TTC549 (cell line): ENCODE measurements around the gene HOXA5.

Experiments
- FAIRE-seq: peaks from 2 replicates; lab custom pipeline; 2012; peaks lifted over from hg19 to GRCh38; lab: Jason Lieb, UNC

Gene HOXA5

DNA sequence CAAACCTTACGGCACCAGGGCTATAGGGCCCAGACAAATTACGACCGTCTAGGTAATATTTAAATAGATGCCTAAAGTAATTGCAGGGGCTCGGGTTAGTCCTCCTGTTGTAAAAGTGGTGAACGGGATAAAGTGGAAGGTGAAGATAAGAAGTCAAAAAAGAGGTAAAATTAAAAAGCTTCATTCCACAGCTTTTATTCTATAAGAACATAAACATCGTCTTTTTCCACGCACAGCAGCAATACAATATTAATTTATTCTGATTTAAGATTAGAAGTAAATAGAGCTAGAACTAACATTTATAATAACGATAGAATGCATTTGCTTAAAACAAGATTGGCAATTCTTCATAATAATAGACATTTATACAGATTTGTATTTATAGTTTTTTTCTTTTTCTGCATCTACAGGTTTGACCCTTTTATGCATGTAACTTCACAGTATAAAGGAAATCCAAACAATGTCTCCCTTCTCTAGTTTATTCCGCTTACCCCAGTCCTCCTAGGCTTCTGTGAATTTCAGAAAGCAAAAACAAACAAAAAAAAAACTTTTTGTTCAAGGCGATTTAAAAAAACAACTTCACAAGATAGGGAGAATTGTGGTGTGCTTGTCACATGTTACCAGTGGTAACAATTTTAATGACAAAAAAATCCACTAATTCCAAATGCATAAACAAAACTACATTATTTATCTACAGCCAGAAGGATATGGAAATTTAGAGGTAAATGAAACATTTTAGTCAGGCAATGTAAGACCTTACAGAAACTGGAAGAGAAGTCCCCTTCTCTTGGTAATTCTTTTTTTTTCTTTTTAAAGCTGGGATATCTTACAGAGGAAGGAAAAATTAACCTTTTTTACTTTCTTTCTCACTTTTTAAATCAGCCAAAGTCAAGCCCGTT is 27.2 kb upstream of the HOXA5 start:
- peak; percentile 49 for FAIRE-seq

DNA sequence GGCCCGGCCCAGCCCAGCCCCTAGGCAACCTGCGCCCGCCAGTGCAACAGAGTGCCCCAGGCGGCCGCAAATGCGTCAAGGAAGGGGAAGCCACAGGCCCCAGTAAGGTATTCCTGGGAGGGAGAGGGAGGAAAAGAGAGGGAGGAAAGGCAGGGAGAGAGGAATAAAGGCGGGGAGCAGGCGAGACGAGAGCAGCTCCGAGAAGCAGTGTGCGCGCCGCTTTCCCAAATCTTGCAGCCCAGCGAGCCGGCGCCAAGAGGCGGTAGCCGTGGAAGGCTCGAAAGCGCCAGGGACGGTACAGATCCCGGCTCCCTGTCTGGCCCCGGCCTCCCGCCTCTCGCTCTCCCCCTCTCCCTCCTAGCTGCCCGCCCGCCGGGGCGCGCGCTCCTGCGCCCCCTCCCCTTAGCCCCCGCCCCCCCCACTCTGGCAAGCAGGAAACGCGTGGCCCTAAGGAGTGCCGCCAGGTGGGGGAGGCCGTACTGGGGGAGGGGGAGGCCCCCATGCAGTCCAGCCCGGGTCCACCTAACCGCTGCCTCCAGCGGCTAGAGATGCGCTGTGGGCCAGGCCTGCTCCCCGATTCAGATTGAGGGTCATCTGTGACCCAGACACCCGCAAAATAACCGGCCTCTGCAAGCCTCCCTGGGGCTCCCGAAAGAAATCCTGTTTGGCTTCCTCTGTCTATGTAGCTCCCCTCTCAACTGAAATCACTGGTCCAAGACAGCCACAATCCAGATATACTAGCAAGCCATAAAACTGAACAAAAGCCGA is 26.4 kb upstream of the HOXA5 start:
- FAIRE-seq = no peak

DNA sequence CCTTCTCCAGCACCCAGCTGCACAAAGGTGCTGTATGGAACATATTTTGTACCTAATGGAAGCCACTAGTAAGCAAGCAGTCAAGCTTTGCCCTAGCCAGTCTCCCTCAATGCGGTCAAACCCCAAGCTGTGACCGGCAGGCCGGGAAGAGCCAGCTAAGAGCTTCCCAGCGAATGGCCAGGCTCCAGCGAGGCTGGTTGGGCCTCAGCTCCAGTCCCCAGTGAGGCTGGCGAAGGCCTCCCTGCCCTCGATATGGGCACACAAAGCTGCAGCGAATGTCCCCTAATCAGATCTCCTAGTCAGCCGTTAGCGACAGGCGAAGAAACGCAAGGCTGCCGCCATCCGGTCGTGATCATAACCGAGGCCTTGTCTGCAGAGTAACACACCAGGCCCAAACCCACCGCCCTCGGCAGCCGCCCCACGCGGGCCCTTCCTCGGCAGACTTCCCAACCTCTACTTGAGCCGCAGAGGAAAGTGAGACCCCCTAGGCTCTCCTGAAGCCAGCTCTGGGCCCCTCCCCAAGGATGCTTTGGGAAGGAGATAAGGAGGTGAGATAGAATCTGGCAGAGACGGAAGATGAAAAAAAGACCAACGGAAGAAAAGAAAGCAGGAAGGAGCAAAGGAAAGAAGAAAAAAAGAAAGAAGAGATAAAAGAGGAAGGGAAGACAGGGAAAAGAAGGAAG is 24.9 kb upstream of the HOXA5 start:
- FAIRE-seq = no peak

DNA sequence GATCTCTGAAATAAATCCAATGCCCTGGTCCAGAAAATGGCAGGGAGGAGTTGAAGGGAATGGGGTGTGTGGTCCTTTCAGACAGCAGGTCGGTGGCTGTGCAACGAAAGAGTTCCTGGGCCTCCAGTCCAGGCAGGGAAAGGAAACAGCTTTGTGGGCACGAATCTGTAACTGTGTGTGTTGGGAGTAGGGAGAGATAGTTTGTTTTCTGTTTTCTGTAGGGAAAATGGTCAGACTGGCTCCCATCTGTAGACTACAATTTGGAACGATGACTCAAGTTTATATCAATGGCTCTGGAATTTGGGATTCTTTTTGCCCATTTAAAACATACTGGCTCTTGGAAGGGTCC is 24.4 kb upstream of the HOXA5 start:
- FAIRE-seq = no peak

DNA sequence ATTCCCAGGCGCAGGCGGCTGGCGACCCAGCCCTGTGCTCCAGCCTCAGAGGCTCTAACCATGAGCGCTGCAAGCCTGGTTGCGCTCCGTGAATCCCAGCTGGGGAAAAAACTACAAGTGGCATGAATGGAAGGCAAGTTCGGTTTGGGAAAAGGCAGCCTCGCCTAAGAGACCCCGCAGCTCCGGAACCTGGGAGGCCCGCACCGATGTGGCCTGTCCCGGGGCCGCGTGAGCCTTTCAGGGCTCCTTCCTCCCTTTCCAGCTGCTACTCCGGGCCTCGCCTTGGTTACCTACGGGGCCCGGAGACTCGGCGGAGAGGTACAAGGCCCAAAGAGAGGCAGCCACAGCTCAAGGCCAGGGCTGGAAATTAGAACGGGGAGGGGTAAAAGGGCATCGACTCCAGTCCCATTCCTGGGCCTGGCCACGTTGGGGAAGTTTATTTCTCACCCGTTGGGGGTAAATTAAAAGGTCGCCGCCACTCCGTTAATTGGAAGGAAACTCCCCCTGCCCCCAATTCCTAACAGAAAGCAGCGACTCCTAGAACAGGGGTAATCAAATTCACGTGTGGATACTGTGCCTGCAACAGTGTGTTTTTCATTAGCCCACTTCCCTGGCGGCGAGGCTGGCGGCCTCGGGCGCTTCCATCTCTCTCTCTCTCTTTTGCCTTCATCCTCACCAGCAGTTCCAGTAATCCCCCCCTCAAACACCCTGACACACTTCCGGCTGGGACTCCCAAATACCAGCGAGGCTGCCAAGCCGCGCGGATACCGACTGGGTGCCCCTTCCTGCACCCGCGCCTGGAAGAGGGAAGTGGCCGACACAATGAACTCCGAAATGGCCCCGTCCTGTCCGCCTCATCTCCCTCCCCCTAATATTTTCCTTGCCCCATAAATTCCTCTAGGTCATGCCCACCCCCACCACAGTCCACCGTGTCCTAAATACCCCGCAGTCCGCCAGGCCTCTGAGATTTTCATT is 23.3 kb upstream of the HOXA5 start:
- FAIRE-seq = no peak

DNA sequence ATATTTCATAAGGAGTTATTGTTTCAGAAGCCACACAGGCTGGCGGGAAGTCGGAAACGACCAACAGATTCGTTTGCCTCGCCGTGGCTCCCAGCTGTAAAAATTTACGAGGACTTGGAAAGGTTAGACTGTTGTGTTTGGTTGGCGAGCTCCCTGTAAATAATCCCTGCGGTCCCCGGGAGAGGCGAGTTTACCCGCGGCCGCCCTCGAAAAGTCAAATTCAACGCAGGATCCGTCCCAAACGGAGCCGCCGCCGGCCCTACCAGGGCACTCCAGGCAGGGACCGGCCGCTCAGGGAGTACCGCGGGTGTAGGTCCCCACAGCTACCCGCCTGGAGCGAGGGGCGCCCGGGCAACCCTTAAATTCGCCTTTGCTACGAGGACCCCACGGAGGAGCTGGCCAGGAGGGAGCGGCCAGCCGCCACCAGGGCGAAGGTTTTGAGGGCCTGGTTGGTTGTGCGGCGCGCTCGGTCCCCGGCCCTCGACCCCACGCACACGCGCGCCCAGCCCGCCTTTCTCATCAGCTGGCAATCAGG is 22.6 kb upstream of the HOXA5 start:
- no peak for FAIRE-seq

DNA sequence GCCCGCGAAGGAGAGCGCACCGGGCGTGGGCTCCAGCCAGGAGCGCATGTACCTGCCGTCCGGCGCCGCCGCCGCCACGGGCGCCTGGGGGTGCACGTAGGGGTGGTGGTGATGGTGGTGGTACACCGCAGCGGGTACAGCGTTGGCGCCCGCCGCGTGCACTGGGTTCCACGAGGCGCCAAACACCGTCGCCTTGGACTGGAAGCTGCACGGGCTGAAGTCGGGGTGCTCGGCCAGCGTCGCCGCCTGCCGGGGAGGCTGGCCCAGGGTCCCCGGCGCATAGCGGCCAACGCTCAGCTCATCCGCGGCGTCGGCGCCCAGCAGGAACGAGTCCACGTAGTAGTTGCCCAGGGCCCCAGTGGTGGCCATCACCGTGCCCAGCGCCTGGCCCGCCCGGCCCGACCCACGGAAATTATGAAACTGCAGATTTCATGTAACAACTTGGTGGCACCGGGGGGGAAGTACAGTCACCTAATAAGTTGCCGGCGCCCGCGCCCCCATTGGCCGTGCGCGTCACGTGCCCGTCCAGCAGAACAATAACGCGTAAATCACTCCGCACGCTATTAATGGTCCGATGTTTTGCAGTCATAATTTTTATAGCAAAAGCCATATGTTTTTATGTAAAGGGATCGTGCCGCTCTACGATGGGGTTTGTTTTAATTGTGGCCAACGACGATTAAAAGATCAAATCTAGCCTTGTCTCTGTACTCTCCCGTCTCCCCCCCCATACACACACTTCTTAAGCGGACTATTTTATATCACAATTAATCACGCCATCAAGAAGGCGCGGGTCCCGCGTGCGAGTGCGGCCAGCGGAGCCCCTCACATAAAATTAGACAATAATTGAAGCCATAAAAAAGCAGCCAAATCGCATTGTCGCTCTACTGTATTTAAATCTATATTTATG is 21.9 kb upstream of the HOXA5 start, which contains the start of gene HOXA9:
Gene HOXA9 (minus strand): TSS at position 449 of the 907 bp plus-strand sequence. CDS start 80 bp downstream, at position 369.
- FAIRE-seq = no peak

DNA sequence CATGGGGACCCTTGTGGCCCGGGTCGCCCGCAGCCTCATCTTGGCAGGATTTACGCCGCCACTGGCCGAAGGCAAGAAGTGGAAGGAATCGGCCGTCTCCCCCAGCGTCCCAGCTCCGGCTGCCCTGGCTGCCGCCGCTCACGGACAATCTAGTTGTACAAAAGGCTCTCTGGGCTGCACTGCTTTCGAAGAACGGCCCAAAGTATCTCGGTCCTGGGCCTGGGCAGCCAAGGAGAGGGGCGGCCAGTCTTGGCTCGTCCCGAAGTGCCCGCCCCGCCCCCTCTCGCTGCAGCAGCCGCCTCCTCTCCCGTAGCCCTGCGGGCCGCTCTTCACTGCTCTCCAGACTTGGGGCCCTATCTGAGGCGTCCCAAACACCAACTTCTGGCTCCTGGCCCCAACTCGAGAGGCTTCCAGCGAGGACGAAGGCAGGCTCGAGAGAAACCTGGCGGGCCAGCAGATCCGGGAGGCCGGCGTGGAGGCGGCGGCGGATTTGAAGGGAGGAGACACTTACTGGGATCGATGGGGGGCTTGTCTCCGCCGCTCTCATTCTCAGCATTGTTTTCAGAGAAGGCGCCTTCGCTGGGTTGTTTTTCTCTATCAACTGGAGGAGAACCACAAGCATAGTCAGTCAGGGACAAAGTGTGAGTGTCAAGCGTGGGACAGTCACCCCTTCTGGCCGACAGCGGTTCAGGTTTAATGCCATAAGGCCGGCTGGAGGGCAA is 21.0 kb upstream of the HOXA5 start:
- no peak for FAIRE-seq

DNA sequence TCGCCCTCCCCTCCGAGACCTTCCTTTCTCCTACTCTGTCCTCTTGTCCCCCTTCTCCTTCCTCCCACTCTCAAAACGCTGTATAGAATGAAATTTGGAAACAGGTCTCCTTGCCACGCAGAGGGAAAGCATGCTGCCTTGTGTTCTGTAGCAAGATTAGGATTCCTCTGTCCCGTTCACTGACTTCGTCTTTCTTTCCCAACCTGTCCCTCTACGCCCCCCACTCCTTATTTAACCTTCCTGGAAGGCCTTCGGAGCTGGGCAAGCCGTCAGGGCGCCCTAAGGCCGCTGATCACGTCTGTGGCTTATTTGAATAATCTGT is 20.5 kb upstream of the HOXA5 start:
- no peak for FAIRE-seq

DNA sequence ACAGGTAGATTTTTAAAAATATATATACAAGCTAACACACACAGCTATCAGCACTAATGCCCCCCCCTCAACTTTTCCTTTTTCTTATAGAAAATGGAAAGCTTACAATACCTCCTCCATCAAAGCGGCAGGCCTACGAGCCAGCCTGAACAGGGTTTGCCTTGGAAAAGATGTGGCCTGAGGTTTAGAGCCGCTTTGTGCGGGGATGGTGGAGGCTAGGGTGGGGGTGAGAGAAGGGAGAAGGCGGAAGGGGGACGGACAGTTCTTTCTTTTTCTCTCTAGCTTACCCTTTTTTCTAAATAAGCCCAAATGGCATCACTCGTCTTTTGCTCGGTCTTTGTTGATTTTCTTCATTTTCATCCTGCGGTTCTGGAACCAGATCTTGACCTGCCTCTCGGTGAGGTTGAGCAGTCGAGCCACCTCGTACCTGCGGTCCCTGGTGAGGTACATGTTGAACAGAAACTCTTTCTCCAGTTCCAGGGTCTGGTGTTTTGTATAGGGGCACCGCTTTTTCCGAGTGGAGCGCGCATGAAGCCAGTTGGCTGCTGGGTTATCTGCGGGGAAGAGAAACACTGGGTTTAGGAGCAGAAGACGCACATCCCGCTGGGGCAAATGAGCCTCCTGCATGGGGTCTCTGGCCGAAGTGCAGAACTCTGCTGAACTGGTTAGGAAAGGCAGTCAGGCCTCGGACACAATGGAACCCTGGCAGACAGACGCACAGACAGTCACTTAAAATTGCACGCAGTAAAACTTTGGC is 20.0 kb upstream of the HOXA5 start:
- FAIRE-seq = no peak

DNA sequence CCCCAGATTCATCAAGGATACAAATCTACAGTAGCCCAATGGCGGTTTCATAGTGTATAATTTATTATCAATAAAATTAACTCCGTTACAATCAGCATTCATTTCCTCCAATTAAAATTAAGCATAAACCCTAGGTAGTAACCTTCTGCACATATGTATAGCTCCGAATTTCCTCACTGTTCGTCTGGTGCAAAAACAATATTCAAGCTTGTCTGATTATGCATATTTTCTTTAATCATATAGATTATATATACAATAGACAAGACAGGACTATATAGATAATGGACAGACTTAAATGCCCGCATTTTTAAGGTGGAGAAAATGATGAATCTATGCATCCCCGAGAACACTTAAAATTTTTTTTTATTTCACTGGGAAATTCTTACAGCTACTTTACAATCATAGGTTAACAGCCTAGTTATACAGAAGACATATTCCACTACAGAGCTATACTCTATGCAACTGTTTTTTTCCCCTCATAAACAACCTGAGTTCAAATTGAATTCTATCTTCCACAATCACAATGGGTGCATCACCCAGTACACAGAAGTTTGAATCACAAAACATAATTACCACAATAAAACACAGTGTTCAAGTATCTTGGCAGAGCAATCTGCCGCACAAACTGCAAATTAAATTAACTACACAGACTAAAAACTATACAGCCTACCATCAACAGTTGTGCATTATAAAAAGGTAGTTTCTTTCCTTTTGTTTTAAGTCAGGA is 19.2 kb upstream of the HOXA5 start:
- no peak for FAIRE-seq

DNA sequence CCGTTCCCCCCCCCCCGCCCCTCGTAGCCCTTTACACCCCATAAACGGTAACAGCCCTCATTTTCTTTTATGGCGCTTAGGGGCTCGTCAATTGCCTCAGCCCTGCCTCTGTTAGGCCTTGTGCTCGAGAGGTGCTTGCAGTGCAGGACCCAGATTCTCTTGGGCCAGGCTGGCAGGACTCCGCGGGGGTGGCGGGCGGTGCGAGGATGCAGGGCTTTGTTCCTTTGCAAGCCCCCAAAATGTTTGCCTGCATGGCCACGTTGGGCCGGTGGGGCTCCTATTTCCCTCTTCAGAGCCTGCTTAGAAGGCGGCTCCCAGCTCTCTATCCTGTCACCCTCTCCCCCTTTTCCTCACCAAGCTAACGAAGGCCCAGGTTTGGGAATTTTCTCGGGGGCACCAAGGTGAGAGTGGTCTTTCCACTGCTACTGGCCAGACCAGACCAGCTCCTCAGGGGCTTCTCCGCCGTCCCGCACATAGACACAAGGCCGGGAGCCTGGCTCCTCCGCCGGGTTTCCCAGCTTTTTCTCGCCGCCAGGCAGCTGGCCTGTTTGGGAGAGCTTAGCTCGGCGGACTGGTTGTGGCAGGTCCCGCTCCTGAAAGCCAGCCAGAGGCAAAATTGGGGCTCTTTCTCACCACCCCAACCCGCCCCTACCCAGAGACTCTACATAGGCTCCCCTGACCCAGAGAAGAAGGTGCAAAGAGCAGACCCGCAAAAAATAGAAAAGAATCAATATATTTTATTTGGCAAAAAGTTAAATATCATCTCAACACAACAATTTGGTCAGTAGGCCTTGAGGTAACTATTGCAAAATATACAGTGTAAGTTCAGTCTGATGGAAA is 18.5 kb upstream of the HOXA5 start:
- FAIRE-seq = no peak

DNA sequence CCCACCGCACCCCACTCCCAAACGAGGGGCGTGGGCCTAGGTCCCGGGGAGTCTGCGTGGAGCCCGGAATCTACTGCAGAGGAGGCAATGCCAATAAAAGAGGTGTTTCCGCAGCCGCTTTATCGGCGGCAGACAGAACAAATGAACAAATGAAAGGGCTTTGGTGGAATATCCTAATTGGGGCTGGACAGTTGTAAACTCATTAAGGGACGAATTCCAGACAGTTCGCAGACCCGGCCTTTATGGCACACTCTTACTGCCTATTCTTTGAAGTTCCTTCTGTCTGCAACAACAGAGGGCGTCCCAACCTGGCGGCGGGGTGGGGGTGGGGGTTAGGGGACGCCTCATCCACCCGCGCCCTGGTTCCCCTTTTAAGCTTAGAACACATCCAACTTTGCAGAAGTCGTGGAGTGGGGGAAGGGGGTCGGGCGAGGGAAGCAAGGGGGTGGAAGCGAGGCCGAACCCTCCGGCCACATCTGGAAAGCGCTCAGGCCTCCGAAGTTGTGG is 17.8 kb upstream of the HOXA5 start:
- FAIRE-seq = no peak

DNA sequence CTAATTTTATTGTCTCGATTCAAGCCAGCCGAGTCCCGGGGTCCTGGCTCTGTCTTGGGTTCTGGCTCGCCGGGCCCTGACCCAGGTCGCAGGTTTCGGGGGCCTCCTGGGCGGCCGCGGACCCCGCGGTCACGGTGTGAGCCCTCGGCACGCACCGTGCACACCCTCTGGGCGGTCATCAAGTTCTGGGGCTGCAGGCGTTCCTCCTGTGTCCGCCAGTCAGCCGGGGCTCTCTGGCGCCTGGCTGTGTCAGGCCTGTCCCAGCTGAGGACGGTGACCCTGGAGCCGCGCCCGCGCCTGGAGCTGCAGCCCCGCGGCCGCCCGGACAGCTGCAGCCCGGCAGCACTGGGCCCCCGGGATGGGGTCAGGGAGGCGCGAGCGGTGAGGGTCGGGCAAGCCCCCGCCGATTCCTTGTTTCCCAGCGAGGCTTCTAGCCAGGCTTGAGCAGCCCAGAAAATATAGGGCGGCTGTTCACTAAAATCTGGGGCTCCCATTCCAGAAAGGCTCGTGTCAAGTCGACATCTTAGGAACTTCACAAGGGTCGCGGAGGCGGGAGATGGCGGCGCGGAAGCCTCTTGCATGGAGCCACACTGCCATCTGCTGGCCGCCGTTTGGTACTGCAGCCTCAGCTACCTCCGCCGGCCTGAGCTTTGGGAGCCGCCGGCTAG is 17.2 kb upstream of the HOXA5 start:
- FAIRE-seq = no peak

DNA sequence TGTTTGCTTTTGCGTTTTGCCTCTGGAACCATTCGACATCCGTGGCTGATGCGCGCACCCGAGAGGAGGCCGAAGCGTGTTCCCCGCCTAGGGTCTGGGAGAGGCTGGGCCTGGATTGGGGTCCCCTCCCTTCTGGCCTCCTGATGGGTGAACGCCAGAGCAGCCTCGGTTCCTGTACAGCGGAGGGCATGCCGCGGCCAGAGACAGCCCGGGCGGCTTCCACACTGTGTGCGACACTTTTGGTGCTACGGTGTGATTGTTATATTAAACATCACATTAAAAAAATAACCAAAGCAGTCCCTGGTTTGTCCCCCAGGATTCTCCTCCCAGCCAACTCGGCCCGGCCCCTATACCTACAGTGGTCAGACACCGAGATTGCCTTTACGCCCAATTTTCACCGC is 16.7 kb upstream of the HOXA5 start:
- no peak for FAIRE-seq

DNA sequence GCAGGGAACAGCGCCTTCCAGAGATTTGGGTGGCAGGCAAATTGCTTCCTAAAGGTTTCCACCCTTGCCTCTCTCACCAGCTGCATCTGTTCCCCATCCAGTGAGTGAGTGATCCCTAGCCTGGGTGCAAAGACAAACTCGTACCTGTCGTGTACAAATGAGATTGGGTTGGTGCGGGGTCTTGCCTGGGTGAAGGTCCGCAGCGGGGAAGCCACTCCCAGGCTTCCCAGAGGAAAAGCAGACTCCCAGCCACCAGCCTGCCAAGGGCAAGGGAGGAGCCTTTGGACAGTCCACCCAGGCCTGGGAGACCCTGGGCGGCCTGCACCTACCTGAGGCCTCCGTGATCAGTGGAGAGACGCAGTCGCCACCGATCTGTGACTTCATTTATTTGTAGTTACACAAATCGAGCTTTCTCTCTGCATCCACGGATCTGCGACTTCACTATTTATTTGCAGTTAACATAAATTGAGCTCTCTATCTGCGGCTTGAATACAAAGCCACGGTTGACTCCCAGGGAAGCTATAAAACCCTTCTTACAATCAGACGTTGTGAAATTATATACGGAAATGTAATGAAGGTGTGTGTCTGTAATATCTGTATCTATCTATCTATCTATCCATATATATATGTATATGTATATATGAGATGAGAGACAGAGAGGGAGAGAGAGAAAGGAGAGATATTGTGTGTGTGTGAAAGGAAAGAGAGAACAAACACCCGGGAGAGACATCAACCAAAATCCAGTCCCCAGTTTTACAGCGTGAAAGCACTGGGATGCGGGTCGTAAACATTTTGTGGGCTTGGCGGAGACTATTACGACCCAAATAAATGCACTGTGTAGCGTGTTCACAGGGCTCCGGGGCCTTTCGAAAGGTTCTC is 16.0 kb upstream of the HOXA5 start:
- no peak for FAIRE-seq
